B cell (primary cell): ENCODE data around the gene ECE2. TPM values are rescaled to one million over a fixed set of nuclear protein-coding genes. Genes with fewer than 3 reads are reported as not detected.

Experiments used
- ATAC-seq: fragments of 200-7000 bp; cut with Tn5 transposase; one replicate; pipeline ENCODE4 v1.10.0; 2021; ENCODE audit warnings: low read depth, mild to moderate bottlenecking, moderate number of reproducible peaks, moderate library complexity
- CTCF ChIA-PET: fragments of 350-600 bp; sonication (Branson Sonifier 250); formaldehyde crosslinking; loops from one replicate; lab custom pipeline; 2021; ENCODE audit warnings: antibody characterized with exemption, inconsistent platforms; lab: Charles Lee
- POLR2A ChIA-PET: fragments of 350-600 bp; sonication (Branson Sonifier 250); formaldehyde crosslinking; loops from one replicate; lab custom pipeline; 2021; ENCODE audit warnings: antibody characterized with exemption; lab: Charles Lee
- DNase-seq: peaks from one replicate; pipeline ENCODE4 v3.0.0; 2013
- H2AFZ ChIP-seq: 2 replicates; pipeline ENCODE4 v1.6.1; 2012; ENCODE audit warnings: mild to moderate bottlenecking, low read depth, low read length; ENCODE audit not compliant: insufficient read depth, poor library complexity, severe bottlenecking
- H3K27ac ChIP-seq, 2 donors: 1 replicate in 1 of 2; 2 replicates in 1 of 2; pipeline ENCODE4 v1.5.1; 2012 to 2013; ENCODE audit warnings: low read length in 2 of 2, mild to moderate bottlenecking in 2 of 2, moderate library complexity in 1 of 2
- H3K27me3 ChIP-seq, 4 experiments: fragments of 200-600 bp in 1 of 4; sonication (generic) in 1 of 4; replicated peaks in 1 of 4; 1 replicate in 2 of 4; 2 replicates in 2 of 4; pipeline versions ENCODE4 v1.6.1 to v1.7.0; 2013 to 2016; ENCODE audit warnings: low read length in 3 of 4, mild to moderate bottlenecking in 2 of 4, mixed read lengths in 1 of 4, moderate library complexity in 1 of 4; ENCODE audit not compliant: insufficient read depth in 4 of 4, control insufficient read depth in 3 of 4; ENCODE audit errors: control extremely low read depth in 1 of 4
- H3K36me3 ChIP-seq, 2 experiments: replicated peaks in 1 of 2; 1 replicate in 1 of 2; 2 replicates in 1 of 2; pipeline versions ENCODE4 v1.6.1 to v1.7.1; 2013; ENCODE audit warnings: low read length in 1 of 2; ENCODE audit not compliant: insufficient read depth in 2 of 2, control insufficient read depth in 1 of 2; ENCODE audit errors: control extremely low read depth in 1 of 2, extremely low read depth in 1 of 2
- H3K4me1 ChIP-seq, 2 donors: fragments of 200-600 bp in 1 of 2; sonication (generic) in 1 of 2; 1 replicate in 1 of 2; 2 replicates in 1 of 2; pipeline versions ENCODE4 v1.5.1 to v1.6.1; 2013 to 2017; ENCODE audit warnings: low read length in 2 of 2; ENCODE audit not compliant: control insufficient read depth in 2 of 2, insufficient read depth in 2 of 2
- H3K4me2 ChIP-seq: replicated peaks from 2 replicates; pipeline ENCODE3; 2012; ENCODE audit warnings: mild to moderate bottlenecking, low read depth, low read length; ENCODE audit not compliant: poor library complexity, severe bottlenecking
- H3K4me3 ChIP-seq, 5 experiments: fragments of 200-600 bp in 1 of 5; sonication (generic) in 1 of 5; 1 replicate in 3 of 5; 2 replicates in 2 of 5; pipeline versions ENCODE4 v1.5.1 to v1.7.0; 2011 to 2016; ENCODE audit warnings: low read length in 4 of 5, mild to moderate bottlenecking in 4 of 5, low read depth in 2 of 5, control low read depth in 1 of 5, moderate library complexity in 1 of 5; ENCODE audit not compliant: insufficient read depth in 1 of 5; ENCODE audit errors: control extremely low read depth in 1 of 5, extremely low read depth in 1 of 5
- H3K79me2 ChIP-seq: fragments of 200-600 bp; sonication (generic); one replicate; pipeline ENCODE4 v1.6.0; 2016; ENCODE audit warnings: low read length; ENCODE audit not compliant: control insufficient read depth, insufficient read depth
- H3K9ac ChIP-seq: fragments of 200-600 bp; sonication (generic); 2 replicates; pipeline ENCODE4 v1.6.1; 2017; ENCODE audit warnings: mild to moderate bottlenecking, low read length, moderate library complexity
- H3K9me3 ChIP-seq, 3 donors: one replicate each; pipeline versions ENCODE4 v1.6.1 to v1.7.1; 2013; ENCODE audit warnings: low read length in 2 of 3; ENCODE audit not compliant: control insufficient read depth in 2 of 3, insufficient read depth in 1 of 3; ENCODE audit errors: control extremely low read depth in 1 of 3
- H4K20me1 ChIP-seq: 2 replicates; pipeline ENCODE4 v1.6.0; 2012; ENCODE audit warnings: mild to moderate bottlenecking, low read length; ENCODE audit not compliant: insufficient read depth, control insufficient read depth, poor library complexity, severe bottlenecking
- H3K27ac Mint-ChIP-seq: one replicate; pipeline ENCODE4 v1.8.0; 2021; ENCODE audit warnings: mixed read lengths
- H3K27me3 Mint-ChIP-seq: one replicate; pipeline ENCODE4 v1.8.0; 2021; ENCODE audit warnings: mixed read lengths
- H3K4me1 Mint-ChIP-seq: one replicate; pipeline ENCODE4 v1.8.0; 2021; ENCODE audit warnings: mixed read lengths
- H3K4me3 Mint-ChIP-seq: one replicate; pipeline ENCODE4 v1.8.0; 2021; ENCODE audit warnings: mixed read lengths
- H3K9me3 Mint-ChIP-seq: one replicate; pipeline ENCODE4 v1.8.0; 2022; ENCODE audit warnings: mixed read lengths; ENCODE audit not compliant: insufficient read depth
- CTCF ChIP-seq: fragments of 200-600 bp; IDR thresholded peaks from one replicate; pipeline ENCODE4 v1.8.0; 2022; ENCODE audit warnings: antibody characterized with exemption, mild to moderate bottlenecking
- EZH2 ChIP-seq: IDR thresholded peaks from 2 replicates; pipeline ENCODE4 v1.6.1; 2012; ENCODE audit warnings: borderline replicate concordance, low read depth, mild to moderate bottlenecking, moderate library complexity, low read length; ENCODE audit not compliant: insufficient read depth, poor library complexity, severe bottlenecking
- WGBS: methylation state at CpG from one replicate; pipeline ENCODE4 v1.1.5; 2013; ENCODE audit warnings: missing lambda C conversion rate; ENCODE audit not compliant: insufficient coverage; 5-methylcytosine and 5-hydroxymethylcytosine counted together
- intact Hi-C: fragments of 100-400 bp; cut with micrococcal nuclease; formaldehyde crosslinking; loops from one replicate; pipeline ENCODE4 v1.10.0; 2022
- polyA plus RNA-seq: library from polyadenylated mRNA; depleted of rRNA; stranded (reverse); fragments of >200 nt; gene quantifications from 2 replicates; pipeline ENCODE4 v1.2.3, GENCODE V29; 2012
- total RNA-seq, 2 donors: library from RNA; stranded (reverse); fragments of 120-200 nt in 1 of 2; gene quantifications; 1 replicate in 1 of 2; 2 replicates in 1 of 2; pipeline versions ENCODE4 v1.2.3 to v1.2.4, GENCODE V29; 2013 to 2022

The ECE2 gene
- total and polyA plus RNA-seq, 2 donors (not counting 1 experiment from before 2014, with no cell fraction given) = not detected

- Mint-ChIP-seq H3K4me3 (peak overlapping the region; percentile 35), H3K27ac (no peak overlapping the region), H3K4me1 (peaks cover 20% of the 10 kb centered on the region), H3K27me3 (peaks cover 46% of the 10 kb centered on the region), H3K9me3 (no peaks in the 10 kb centered on the region)
- no peaks in the 10 kb centered on the region for H3K79me2 ChIP-seq
- peak; percentile 39 for ATAC-seq
- ChIA-PET CTCF (interaction anchor here (0.8 to 3.4 kb wide), 34 partner anchors 9 to 343 kb away, joined by 3 to 23 read pairs (median 4); partner anchors contain the start of genes ABCC5, ABCF3, ALG3 and DVL3), POLR2A (interaction anchor here (0.6 kb wide), 2 partner anchors 10 to 332 kb away, joined by 3 to 6 read pairs; no protein-coding TSS in a partner anchor)
- peaks cover 15 to 25% of the 10 kb centered on the region in 2 donors for H3K4me1 ChIP-seq
- no peaks in the 10 kb centered on the region for H4K20me1 ChIP-seq
- peaks cover 0 to 3% (median 0%) of the 10 kb centered on the region in 3 donors for H3K9me3 ChIP-seq
- no peak overlapping the region for H2AFZ ChIP-seq
- 8% methylated on average over 1 of the region's 2 CpGs for WGBS
- H3K4me3 ChIP-seq = no peak overlapping the region
- H3K9ac ChIP-seq = no peak overlapping the region
- no peak overlapping the region for H3K27ac ChIP-seq
- peak; percentile 69 for DNase-seq
- no peak for TF ChIP-seq EZH2
- peak; percentile 95 for TF ChIP-seq CTCF
- intact Hi-C loops = loop anchor here (1.0 to 5.0 kb wide), 3 partner anchors 23 to 90 kb away; partner anchors contain the start of gene EIF2B5
- no peak overlapping the region for H3K4me2 ChIP-seq
- no peaks in the 10 kb centered on the region for H3K36me3 ChIP-seq
- peaks cover 0 to 58% (median 32%) of the 10 kb centered on the region in 4 experiments for H3K27me3 ChIP-seq
These were observed 48.3 kb upstream of the ECE2 start for GRCh38 chr3:184227481-184227935.
